Common myeloid progenitor, CD34-positive (primary cell): ENCODE measurements around the gene SCGB3A1. TPM values are rescaled to one million over a fixed set of nuclear protein-coding genes. Genes with fewer than 3 reads are reported as not detected.

ENCODE experiments used
- CTCF ChIA-PET: fragments of 350-600 bp; sonication (Branson Sonifier 250); formaldehyde crosslinking; loops from one replicate; lab custom pipeline; 2021; ENCODE audit warnings: antibody characterized with exemption; lab: Charles Lee
- POLR2A ChIA-PET: fragments of 350-600 bp; sonication (Branson Sonifier 250); formaldehyde crosslinking; loops from one replicate; lab custom pipeline; 2021; ENCODE audit warnings: antibody characterized with exemption; lab: Charles Lee
- DNase-seq, 3 donors: peaks; one replicate each; pipeline versions ENCODE4 v3.0.0 to v3.0.0-alpha.2; 2013
- H3K27ac ChIP-seq, 2 experiments: 1 replicate in 1 of 2; 2 replicates in 1 of 2; pipeline ENCODE4 v1.7.0; 2013; ENCODE audit warnings: inconsistent platforms in 2 of 2, low read length in 2 of 2, mild to moderate bottlenecking in 2 of 2, low read depth in 1 of 2, moderate library complexity in 1 of 2; ENCODE audit not compliant: severe bottlenecking in 2 of 2, insufficient read depth in 1 of 2, poor library complexity in 1 of 2
- H3K27me3 ChIP-seq, 5 experiments: replicated peaks in 2 of 5; 1 replicate in 3 of 5; 2 replicates in 2 of 5; pipeline versions ENCODE4 v1.6.1 to v1.7.0; 2013; ENCODE audit warnings: low read length in 4 of 5, mild to moderate bottlenecking in 2 of 5, moderate library complexity in 2 of 5, inconsistent platforms in 1 of 5; ENCODE audit not compliant: insufficient read depth in 5 of 5, control insufficient read depth in 4 of 5
- H3K36me3 ChIP-seq, 4 experiments: 1 replicate in 2 of 4; 2 replicates in 2 of 4; pipeline versions ENCODE4 v1.6.1 to v1.7.0; 2013; ENCODE audit warnings: low read length in 3 of 4, control low read depth in 1 of 4, mild to moderate bottlenecking in 1 of 4; ENCODE audit not compliant: control insufficient read depth in 4 of 4, insufficient read depth in 4 of 4
- H3K4me1 ChIP-seq, 4 experiments: 1 replicate in 3 of 4; 2 replicates in 1 of 4; pipeline versions ENCODE4 v1.6.1 to v1.7.1; 2013; ENCODE audit warnings: low read length in 3 of 4, mild to moderate bottlenecking in 3 of 4, control low read depth in 1 of 4, inconsistent platforms in 1 of 4, moderate library complexity in 1 of 4; ENCODE audit not compliant: control insufficient read depth in 4 of 4, insufficient read depth in 4 of 4; ENCODE audit errors: control extremely low read depth in 1 of 4
- H3K4me3 ChIP-seq, 7 experiments: 1 replicate in 4 of 7; 2 replicates in 3 of 7; pipeline versions ENCODE4 v1.5.1 to v1.7.0; 2013; ENCODE audit warnings: mild to moderate bottlenecking in 7 of 7, low read length in 6 of 7, moderate library complexity in 6 of 7, inconsistent platforms in 2 of 7, low read depth in 2 of 7, control low read depth in 1 of 7; ENCODE audit not compliant: insufficient read depth in 4 of 7, control insufficient read depth in 1 of 7; ENCODE audit errors: extremely low read depth in 1 of 7
- H3K9me3 ChIP-seq, 5 experiments: 1 replicate in 4 of 5; 2 replicates in 1 of 5; pipeline versions ENCODE4 v1.6.1 to v1.7.1; 2013; ENCODE audit warnings: low read length in 4 of 5, mild to moderate bottlenecking in 2 of 5, inconsistent platforms in 1 of 5, low read depth in 1 of 5, moderate library complexity in 1 of 5; ENCODE audit not compliant: control insufficient read depth in 4 of 5, insufficient read depth in 2 of 5; ENCODE audit errors: control extremely low read depth in 1 of 5
- WGBS: methylation state at CpG from one replicate; pipeline ENCODE4 v1.1.5; 2013; ENCODE audit not compliant: insufficient coverage; 5-methylcytosine and 5-hydroxymethylcytosine counted together
- polyA plus RNA-seq: library from polyadenylated mRNA; unstranded; fragments of 120-200 nt; gene quantifications from one replicate; pipeline ENCODE4 v1.2.1, GENCODE V29; 2013

The SCGB3A1 gene, protein sequence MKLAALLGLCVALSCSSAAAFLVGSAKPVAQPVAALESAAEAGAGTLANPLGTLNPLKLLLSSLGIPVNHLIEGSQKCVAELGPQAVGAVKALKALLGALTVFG
- 0.48 TPM for polyA plus RNA-seq

DNA sequence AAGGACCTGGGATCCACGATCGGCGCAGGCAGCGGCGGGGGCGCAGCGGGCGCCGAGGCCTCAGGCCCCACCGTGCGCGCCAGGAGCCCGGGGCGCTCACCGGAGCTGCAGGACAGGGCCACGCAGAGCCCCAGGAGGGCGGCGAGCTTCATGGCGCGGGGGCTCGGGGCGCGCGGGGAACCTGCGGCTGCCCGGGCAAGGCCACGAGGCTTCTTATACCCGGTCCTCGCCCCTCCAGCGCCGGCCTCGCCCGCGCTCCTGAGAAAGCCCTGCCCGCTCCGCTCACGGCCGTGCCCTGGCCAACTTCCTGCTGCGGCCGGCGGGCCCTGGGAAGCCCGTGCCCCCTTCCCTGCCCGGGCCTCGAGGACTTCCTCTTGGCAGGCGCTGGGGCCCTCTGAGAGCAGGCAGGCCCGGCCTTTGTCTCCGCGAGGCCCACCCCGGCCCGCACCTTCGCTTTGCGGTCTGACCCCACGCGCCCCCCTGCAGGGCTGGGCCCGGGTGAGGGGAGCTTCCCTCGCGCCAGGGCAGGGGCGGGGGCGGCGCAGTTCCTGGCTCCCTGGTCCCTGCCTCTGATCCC lies at the start of gene SCGB3A1:
Gene SCGB3A1, minus strand, starts transcription at position 189 of the 577 bp plus-strand sequence. Its CDS starts 37 bp downstream, at position 152.
- ChIA-PET CTCF (interaction anchor here (0.6 to 1.0 kb wide), 2 partner anchors 15 to 29 kb away, joined by 3 read pairs; no protein-coding TSS in a partner anchor), POLR2A (no interaction called here)
- no peaks in the 10 kb centered on the region for H3K36me3 ChIP-seq
- H3K4me1 ChIP-seq = peaks cover 0 to 23% (median 21%) of the 10 kb centered on the region in 4 experiments
- peak; percentile 28 to 76 (median 58) for DNase-seq
- 3% methylated on average over 47 of the region's 60 CpGs for WGBS
- H3K27me3 ChIP-seq = peaks cover 0 to 47% (median 18%) of the 10 kb centered on the region in 5 experiments
- H3K27ac ChIP-seq = no peak within 1 kb of the TSS
- H3K4me3 ChIP-seq = peak within 1 kb of the TSS; percentile 26 to 71 (median 43)
- no peaks in the 10 kb centered on the region for H3K9me3 ChIP-seq

DNA sequence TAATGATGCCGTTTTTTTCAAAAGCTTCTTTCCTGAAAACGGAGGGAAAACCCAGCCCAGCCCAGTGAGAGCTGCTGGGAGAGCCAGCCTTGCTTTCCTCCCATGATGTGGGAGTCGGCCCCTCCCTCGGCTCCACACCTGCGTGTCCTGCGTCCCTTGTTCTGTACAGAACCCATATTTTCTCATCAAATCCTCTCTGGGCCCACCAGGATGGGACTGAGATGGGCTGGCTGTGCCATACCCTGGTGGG lies 49.2 kb upstream of the SCGB3A1 start:
- Histone ChIP-seq H3K36me3 (no peaks in the 10 kb centered on the region), H3K27me3 (peaks cover 0 to 26% (median 7%) of the 10 kb centered on the region in 5 experiments), H3K9me3 (no peaks in the 10 kb centered on the region), H3K4me3 (no peak overlapping the region), H3K4me1 (peaks cover 0 to 5% (median 4%) of the 10 kb centered on the region in 4 experiments), H3K27ac (no peak overlapping the region)
- WGBS = 82% methylated on average over 4 of the region's 6 CpGs
- DNase-seq = no peak
- ChIA-PET POLR2A (interaction anchor here (0.7 kb wide), 1 partner anchor 46 kb away, joined by 3 read pairs; no protein-coding TSS in a partner anchor), CTCF (no interaction called here)

DNA sequence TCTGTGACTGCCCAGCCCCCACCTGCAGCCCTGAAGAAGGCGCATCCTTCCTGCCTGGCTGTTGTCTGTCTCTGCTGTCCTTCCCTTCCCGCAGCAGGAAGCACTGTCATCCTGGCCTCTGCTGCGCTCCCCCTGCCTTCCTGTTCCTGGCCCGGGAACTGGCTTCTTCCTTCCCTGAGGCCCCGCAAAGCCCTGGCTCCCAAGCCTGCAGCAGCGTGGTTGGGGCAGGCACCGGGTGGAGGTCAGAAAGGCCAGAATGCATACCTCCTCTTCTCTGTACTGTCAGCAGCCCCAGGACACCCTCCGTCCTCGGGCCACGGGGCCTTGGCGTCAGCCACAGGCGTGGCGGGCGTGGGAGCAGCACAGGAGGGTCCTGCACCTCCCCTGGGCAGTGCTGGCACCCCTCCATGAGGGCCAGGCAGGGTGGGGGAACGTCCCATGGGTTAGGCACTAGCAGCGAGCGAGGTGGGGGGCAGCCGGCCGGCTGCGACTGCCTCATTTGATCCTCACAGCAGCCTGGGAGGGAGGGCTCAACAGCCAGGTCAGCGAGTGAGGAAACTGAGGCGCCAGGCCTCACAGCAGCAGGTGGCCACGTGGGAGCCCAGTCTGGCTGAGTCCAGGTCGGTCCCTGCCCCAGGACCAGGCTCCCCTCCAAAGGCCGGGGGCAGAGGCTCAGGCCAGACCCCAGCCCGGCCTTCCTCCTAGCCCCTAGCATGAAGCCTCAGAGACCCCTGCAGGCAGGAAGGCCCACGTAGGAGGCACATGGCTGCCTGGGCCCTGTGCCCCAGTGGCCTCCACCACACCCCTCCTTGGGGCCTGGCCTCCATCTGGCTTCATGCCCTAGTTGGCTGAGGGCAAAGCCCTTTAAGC lies 48.7 kb upstream of the SCGB3A1 start:
- H3K4me1 ChIP-seq = peaks cover 0 to 2% (median under 1%) of the 10 kb centered on the region in 4 experiments
- H3K9me3 ChIP-seq = no peaks in the 10 kb centered on the region
- no peak for DNase-seq
- no peak overlapping the region for H3K4me3 ChIP-seq
- peaks cover 0 to 20% (median 3%) of the 10 kb centered on the region in 5 experiments for H3K27me3 ChIP-seq
- no peak overlapping the region for H3K27ac ChIP-seq
- ChIA-PET POLR2A (interaction anchor here (0.7 kb wide), 1 partner anchor 45 kb away, joined by 3 read pairs; no protein-coding TSS in a partner anchor), CTCF (no interaction called here)
- no peaks in the 10 kb centered on the region for H3K36me3 ChIP-seq
- 80% methylated on average over 25 of the region's 27 CpGs for WGBS

DNA sequence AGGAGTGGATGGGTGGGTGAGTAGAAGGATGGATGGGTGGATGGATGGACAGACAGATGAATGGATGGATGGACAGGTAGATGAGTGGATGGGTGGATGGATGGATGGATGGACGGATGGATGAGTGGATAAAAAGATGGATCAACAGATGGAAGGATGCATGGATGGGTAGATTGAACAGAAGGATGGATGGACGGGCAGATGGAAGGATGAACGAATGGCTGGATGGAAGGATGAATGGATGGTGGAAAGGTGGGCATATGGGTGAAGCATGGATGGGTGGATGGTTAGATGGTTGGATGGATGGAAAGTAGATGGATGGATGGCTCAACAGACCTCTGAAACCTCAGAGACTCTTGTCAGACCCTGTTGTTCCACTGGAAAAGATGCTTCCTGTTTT lies 48.0 kb upstream of the SCGB3A1 start:
- 67% methylated on average over 3 of the region's 3 CpGs for WGBS
- H3K36me3 ChIP-seq = no peaks in the 10 kb centered on the region
- peaks cover 0 to 13% (median 2%) of the 10 kb centered on the region in 5 experiments for H3K27me3 ChIP-seq
- H3K9me3 ChIP-seq = no peaks in the 10 kb centered on the region
- CTCF ChIA-PET = no interaction called here
- no peak for DNase-seq
- H3K27ac ChIP-seq = no peak overlapping the region
- peaks cover 0 to 2% (median under 1%) of the 10 kb centered on the region in 4 experiments for H3K4me1 ChIP-seq
- no peak overlapping the region for H3K4me3 ChIP-seq
- POLR2A ChIA-PET = no interaction called here

DNA sequence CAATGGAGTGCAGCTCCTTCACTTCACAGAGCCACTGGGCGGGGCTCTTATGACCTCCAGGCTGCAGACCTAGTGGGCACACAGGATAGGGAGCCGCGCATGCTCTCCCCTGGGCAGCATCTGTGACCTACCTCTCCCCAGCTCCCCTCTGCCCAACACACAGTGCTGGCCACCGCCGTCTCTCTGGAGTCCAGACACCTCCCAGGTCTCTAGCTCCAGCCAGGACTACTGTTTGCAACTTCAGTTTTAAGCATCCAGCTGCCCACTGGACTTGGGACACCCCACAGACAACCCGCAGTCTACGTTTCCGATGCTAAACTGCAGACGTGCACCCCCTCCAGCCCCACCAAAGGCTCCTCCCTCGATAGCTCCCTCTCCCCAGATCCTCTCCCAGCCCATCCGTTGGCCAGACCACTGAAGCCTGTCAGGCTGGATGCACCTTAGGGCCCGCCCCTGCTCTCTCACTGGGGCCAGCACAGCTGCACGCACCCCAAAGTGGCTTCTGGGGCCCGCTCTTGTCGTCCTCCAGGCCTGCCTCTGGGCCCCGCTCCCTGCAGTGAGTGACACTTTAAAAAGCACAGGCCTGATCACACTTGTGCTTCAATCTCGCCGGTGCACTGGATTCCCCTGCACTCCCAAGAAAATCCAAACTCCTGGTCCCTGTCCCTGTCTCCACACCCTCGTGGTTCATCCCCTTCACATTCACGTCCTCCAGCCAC lies 46.8 kb upstream of the SCGB3A1 start:
- no peaks in the 10 kb centered on the region for H3K9me3 ChIP-seq
- WGBS = 97% methylated on average over 20 of the region's 20 CpGs
- ChIA-PET CTCF (no interaction called here), POLR2A (interaction anchor here (0.6 kb wide), 1 partner anchor 24 kb away, joined by 3 read pairs; no protein-coding TSS in a partner anchor)
- DNase-seq = no peak
- no peak overlapping the region for H3K4me3 ChIP-seq
- H3K27me3 ChIP-seq = peaks cover 0 to 3% (median under 1%) of the 10 kb centered on the region in 5 experiments
- H3K27ac ChIP-seq = no peak overlapping the region
- H3K4me1 ChIP-seq = peaks cover 0 to 2% (median under 1%) of the 10 kb centered on the region in 4 experiments
- H3K36me3 ChIP-seq = no peaks in the 10 kb centered on the region

DNA sequence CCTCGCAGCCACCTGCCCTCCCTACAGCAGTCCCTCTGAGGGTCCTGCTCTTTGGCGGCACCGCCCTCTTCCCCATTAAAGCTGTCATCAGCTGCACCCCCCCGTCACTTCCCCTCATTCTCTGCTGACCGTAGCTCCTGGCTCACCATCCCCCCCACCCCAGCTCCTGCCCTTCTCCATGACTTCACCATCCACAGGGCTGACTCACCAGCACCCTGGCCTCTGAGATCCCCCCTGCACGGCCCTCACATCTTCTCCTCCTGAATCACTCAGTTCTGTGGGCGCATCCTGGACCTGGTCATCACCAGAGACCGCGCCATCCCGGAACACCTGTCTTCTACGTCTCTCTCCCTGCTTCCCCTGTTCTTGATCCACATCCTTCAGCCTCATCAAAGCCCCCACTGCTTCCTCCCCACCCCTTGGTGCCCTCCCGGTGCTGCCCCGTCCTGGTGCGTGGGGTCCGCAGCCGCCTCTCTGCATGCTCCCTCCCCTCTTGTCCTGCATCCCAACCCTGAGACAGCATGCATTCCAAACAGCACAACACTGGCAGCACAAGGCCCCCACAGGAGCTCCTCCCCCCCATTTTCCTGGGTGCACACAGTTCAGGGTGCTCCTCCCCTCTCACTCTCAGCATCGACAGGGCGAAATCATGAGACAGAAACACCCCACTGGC lies 45.2 kb upstream of the SCGB3A1 start:
- WGBS = 88% methylated on average over 11 of the region's 18 CpGs
- no peak for DNase-seq

More for the DNA sequence above, 45.2 kb upstream of the SCGB3A1 start:
- POLR2A ChIA-PET = no interaction called here
- Histone ChIP-seq H3K36me3 (no peaks in the 10 kb centered on the region), H3K27me3 (peaks cover 0 to 2% (median 0%) of the 10 kb centered on the region in 5 experiments), H3K9me3 (no peaks in the 10 kb centered on the region), H3K4me3 (no peak overlapping the region), H3K27ac (no peak overlapping the region), H3K4me1 (peaks cover 0 to 2% (median under 1%) of the 10 kb centered on the region in 4 experiments)
- CTCF ChIA-PET = no interaction called here
